Renal pelvis (tissue), 4 donors: ENCODE data around the gene CAMKK1. TPM values are rescaled to one million over a fixed set of nuclear protein-coding genes. Genes with fewer than 3 reads are reported as not detected.

Experiments
- DNase-seq: peaks from one replicate; pipeline ENCODE4 v3.0.0-alpha.2; 2013
- polyA plus RNA-seq, 3 donors: library from polyadenylated mRNA; unstranded; fragments of 120-200 nt; gene quantifications; one replicate each; pipeline ENCODE4 v1.2.1, GENCODE V29; 2013; ENCODE audit not compliant: insufficient read length in 3 of 3

The CAMKK1 gene
- polyA plus RNA-seq, 3 donors, result 4.1 to 4.9 (median 4.8) TPM

DNA sequence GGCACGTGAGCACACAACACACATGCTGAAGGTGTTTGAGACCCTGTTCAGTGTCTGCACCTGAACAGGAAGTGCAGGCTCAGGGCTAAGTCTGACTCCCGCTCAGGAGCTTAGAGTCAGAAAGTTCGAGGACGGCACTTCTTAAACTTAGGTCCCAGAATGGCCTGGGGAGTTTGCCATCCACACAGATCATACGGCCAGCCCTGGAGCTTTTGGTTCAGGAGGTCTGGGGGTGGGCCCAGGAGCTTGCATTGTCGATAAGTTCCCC is 4.0 kb upstream of the CAMKK1 start:
- DNase-seq, result no peak

DNA sequence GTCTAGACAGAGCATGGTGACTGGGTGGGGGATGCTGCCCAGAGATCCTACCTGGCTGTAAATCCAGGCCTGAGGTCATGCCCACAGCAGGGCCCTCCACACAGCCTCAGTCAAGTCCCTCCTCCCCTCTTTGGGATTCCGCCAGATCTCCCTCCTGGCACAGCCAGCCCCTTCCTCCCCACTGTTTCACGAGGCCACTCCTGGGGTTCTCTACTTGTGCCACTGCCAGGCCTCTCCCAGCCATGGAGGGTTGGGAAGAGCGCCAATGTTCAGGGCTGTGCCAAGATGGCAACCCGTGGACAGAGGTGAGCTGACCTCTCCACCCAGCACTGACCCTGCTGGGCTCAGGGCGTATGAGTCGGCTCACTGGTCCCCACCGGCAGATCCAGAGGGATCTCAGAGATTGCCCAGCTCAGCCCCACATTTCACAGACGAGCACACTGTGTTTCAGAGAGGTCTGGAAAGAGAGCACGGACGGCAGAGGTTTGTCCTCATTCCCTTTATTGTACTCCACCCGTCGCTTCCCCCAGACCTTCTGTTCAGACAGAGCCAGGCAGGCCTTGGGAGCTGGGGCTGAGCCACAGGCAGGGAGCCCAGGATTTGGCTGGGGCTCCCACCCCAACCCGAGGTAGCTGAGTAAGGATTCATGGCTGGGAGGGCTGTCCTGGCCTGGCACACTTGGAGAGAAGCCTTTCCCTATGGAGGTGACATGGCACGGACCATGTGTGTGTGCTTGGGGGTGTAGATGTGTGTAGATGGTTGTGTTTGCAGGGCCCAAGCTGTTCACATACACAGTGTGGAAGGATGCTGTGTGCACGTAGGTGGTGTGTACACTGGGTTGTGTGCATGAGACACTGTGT is 3.5 kb upstream of the CAMKK1 start:
- DNase-seq, result no peak

DNA sequence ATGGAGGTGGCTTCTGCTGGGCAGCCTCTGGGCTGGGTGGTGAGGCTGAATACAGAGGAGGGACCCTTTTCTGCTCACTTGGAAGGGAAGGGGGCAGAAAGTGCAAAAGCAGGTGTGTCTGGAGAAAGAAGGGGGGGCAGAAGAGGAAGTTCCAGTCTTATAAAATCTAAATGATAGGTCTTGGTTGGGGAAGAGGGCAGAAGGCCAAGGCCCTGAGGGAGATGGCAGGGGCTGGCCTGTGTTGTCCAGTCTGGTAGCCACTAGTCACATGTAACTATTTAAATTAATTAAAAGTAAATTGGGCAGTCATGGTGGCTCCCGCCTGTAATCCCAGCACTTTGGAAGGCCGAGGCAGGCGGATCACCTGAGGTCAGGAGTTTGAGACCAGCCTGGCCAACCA is 2.5 kb upstream of the CAMKK1 start:
- no peak for DNase-seq

DNA sequence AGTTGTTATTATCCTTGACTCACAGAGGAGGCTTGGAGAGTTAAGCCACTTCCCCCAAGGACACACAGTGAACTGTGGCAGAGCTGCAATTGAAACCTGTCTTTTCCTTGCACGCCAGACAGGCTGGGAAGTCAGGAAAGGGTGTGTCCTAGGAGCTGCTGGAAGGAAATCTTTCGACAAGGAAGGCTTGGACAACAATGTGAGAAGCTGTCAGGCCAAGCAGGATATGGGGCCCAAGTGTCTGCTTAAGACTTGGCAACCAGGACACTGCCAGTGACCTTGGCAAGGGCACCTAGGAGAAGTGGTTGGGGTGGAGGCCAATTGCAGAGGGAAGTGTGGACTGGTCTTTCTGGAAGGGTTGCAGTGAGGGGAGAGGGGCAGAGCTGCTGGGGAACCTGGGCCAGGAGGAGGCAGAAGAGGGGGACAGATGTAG is 2.1 kb upstream of the CAMKK1 start:
- no peak for DNase-seq

DNA sequence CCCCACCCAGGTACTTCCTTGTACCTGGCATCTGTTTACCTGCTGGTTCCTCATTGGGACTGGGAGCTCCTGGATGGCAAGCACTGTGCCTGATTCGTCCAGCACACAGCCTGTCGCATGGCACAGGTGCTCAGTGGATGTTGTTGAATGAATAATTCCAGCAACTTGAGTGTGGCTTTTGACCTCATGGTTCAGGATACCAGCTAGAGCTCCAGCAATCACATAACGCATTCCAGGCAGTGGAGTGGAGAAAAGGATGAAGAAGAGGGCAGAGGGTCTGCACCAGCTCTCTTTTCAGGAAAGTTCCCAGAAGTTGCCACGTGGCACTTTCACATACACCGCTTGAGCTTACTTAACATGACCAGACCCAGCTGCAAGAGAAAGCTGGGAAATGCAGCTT is 1.3 kb upstream of the CAMKK1 start:
- DNase-seq, result no peak

DNA sequence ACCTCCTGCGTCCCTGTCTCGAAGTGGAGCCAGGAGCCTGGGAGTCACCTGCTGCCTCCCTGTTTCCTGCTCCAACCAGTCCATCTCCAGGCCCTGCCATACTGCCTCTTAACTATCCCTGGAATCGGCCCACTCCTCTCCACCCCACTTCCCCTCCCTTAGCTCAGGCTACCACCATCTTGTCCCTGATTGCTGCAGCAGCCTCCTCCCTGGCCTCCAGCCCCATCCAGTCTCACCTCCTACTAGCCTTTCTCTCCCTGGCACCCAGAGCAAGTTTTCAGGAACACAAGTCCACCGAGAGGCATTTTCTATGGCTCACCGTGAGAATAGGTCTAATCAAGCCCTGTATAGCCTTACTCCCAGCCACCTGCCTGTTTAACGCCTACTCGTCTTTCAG is 865 bp upstream of the CAMKK1 start:
- no peak for DNase-seq

DNA sequence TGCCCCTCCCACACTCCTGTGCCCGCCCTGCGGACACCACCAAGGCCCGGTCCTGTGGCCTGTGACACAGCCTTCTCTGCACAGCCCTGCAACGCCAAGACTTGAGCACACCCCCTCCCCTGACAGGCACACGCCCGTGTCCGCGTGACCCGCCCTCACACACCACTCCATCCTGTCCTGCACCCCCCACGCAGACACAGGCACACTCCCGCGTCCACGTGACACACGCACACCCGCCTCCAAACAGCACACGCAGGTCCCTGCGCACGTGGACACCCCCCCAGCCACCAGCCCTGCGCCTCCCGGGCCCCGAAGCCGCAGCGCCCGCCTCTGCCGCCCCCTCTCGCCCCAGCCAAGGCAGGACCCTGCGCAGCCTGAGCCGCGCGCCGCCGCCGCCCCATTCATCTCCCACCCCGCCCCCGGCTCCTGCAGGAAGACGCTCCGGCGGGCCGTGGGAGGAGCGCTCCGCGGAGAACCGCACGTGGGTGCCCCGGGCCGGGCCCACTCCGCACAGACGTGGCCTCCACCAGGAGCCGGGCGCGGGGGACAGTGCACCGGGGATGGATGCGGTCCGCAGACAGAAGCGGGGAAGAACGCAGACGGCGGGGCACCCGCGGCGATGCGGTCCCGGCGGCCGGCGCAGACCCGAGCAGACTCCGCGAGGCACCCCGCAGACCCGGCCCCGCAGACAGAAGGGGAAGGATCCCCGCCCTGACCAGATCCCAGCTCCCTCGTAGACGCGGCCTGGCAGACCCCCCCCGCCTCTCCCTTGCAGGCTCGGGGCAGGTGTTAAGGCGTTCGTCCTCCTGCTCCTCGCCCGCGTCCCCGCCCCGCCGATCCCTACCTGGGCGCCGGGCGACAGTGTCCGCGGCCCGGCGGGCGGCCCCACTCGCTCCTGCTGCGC is 506 bp downstream of the CAMKK1 start:
- DNase-seq, result no peak

DNA sequence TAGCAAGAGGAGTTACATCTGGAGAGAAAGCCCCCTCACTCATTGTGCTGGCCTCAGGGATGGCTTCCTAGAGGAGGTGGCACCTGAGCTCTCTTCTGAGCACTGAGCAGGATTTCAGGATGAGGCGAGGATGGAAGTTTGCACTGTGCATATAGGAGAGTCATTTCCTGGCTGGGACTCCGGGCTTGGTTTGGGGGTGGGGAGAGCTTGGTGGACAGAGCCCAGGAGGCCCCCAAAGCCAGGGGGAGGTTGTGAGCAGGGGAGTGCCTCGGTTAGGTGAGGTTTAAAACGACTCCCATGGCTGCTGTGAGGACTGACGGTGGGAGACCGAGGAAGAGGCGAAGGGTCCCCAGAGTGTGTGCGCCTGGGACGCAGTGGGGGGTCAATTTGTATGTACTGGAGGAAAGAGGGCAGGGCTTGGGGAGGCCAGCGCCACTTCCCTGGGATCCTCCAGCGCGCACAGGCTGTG is 1.2 kb downstream of the CAMKK1 start:
- DNase-seq, result no peak

DNA sequence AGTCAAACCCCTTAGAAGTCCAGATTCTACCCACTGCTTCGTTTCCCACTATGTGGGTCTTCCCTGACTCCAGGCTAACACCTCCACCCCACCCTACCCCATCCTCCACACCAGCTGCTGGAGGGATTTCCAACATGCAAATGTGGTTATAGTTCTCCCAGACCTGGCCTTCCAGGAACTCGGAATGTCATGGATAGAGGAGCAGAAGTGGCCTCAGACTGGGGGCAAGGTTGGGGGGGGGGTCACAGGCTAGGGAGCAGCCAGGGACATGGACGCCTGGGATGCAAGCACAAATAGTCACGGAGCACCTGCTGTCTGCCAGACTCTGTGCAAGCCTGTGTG is 2.0 kb downstream of the CAMKK1 start:
- no peak for DNase-seq

DNA sequence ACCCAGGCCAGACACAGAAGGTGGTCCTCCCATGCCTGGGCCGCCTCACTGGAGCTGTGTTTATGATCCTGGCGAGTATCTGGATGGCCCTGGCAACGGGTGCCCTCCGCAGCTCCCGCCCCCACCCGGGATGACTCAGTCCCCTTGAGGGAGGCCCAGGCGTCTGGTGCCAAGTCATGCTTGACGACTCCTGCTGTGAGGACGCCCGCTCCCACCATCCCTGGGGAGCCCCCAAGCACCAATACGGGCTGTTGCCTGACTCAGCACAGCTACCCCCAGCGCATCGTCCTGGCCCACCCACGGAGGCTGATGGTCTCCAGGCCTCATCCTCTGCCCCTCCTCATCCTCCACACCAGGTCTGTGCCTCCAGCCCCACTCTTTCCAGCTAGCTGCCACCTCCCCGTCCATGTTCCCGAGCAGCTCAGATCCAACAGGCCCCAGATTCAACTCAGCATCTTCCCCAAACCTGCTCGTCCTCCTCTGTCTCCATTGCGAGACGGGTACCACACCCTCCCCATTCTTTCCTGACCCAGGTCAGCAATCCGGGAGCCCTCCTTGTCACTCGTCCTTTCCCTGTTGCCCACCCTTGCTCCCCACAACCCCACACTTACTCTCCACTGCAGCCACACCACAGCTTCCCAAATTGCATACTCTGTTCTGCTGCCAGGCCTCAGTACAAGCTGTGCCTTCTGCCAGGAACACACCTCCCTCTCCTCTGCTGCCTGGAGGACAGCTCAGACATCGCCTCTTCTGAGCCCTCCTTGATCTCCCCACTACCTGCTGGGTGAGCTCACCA is 2.6 kb downstream of the CAMKK1 start:
- DNase-seq, result peak; percentile 50

DNA sequence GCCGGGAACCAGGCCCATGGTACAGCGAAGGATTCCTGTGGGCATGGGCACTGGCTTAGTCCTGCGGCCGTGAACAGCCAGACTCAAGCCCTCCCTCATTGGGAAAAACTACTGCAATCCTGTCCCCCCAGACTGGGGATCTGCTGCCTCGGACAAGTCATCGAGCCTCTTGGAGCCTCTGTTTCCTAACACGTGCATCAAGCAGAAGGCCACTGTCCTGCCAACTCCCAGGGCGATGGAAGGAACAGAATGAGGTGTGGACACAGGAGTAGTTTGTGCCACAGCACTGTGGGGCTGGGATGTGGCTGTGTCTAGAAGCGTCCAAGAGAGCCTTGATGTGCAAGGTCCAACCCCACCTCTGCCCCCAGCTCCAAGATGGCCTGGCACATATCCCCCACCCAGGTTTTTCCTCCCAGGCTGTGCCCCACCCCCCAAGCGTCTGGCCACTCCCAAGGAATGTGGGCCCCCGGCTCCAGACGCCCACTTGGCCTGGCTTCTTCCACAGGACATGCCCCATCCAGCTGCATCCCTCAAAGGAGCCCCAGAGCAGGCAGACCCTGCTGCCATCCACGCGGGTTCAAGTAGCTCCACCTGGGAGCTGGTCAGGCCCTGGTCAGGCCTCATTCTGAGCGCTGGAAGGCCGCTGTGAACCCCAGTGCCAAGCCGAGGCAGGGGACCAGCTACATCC is 3.4 kb downstream of the CAMKK1 start:
- no peak for DNase-seq

DNA sequence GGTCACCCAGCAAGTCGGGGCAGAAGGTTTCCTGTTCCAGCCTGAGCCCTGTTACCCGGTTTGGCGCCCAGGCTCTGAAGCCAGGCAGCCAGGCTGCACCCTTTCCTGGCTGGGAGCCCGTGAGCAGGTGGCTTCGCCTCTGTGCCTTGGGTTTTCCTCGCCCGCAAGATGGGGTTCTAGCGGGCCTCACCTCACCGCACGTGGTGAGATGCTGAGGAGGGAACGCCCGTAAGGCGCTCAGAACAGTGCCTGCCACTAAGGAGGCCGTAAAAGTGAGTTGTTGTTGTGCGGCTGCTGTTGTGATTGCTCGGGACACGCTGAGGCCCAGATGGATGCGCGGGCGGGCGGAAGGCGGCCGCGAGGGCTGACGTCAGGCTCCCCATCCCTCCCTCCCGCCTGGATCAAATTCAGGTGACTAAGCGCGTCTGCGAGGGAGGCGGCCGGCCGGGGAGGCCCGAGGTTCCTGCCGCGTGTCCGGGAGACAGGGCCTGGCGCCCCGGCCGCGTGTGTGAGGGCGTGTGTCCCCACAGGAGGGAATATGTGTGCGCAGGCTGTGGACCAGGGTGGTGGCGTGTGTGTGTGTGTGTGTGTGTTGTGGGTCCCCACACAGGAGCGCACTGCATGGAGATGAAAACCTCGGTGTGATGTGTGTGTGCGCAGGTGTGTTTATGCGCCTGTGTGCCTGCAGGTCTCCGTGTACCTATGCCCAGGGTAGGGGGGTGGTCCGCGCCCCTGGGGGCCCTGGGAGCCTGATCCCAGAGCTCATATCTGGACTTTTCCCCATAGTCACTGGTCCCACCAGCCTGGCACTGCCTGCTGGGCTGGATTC is 4.3 kb downstream of the CAMKK1 start:
- peak; percentile 89 for DNase-seq

DNA sequence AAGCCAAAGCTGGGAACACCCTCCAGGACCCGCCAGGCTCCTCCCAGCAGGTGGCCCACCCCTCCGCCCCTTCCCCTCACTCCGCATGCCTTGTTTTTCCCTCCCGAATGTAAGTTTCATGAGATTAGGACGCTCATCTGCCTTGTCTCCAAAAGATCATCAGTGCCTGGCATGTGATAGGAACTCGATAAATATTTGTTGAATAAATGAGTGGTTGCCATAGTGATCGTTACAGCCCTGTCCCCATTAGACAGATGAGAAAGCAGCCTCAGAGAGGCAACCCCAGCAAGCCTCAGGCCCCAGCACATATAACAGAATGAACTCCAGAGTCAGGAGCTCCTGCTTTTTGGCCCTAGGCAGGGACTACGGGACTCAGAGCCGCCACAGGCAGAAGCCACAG is 5.0 kb downstream of the CAMKK1 start:
- no peak for DNase-seq

DNA sequence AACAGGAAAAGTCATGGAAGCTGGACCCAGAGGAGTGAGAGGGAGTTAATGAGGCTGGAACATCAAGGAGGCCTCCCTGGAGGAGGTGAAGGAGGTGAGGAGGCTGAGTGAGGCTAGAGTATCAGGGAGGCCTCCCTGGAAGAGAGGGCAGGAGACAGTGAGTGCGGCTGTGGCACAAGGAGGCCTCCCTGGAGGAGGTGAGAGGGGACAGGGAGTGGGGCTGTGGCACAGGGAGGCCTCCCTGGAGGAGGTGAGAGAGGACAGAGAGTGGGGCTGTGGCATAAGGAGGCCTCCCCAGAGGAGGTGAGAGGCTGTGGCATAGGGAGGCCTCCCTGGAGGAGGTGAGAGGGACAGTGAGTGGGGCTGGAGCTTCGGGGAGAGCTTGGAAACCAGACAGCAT is 5.5 kb downstream of the CAMKK1 start:
- no peak for DNase-seq

DNA sequence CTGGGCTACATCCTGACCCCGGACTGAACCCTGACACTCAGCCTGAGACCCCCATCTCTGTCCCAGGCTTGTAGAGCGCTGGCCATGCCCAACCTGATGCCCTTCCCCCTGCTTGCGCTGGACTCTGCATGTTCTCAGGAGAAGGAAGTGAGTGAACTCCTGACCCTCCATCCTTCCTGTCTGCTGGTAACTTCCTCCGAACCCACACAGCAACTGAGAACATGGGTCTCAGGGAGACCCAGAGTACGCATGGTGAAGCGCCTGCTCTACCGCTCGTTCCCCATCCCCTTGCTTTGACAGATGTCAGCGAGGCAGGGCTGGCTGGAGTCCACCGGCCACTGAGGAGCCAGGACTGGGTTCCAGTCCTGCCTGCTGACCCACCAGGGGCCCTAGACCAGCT is 6.1 kb downstream of the CAMKK1 start:
- DNase-seq, result no peak

DNA sequence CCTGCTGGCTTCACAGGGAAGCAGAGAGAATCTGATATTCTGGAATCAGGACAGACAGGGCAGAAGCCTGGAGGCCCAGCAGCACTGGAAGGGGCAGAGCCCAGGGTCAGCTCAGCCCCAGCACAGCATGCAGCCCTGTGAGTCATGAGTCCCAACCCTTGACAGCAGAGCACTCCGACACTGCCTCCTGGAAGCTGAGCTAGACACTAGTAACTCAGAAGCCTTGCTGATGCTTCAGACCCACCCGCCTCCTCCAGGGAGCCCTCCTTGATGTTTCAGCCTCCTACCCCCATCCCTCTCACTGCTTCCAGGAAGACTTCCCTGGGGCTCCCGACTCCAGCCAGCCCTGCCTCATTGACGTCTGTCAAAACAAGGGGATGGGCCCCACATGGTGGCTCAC is 6.9 kb downstream of the CAMKK1 start:
- no peak for DNase-seq

DNA sequence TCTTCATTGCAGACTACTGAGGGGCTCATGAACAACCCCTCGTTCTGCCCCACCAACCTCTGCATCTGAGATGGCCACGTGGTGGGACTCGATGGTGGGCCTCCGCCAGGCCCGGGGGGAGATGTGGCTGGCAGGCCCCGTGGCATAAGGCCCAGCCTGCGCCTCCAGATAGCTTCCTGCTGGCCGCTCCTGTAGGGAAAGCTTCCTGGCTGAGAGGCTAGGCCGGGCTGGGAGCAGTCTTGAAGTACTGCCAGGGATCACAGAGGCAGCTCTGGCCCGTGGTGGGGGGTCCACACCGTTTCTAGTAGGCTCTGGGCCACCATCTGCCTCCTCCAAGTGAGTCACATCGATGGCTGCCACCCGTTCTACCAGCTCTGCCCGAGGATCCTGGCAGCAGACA is 7.6 kb downstream of the CAMKK1 start:
- DNase-seq, result no peak

DNA sequence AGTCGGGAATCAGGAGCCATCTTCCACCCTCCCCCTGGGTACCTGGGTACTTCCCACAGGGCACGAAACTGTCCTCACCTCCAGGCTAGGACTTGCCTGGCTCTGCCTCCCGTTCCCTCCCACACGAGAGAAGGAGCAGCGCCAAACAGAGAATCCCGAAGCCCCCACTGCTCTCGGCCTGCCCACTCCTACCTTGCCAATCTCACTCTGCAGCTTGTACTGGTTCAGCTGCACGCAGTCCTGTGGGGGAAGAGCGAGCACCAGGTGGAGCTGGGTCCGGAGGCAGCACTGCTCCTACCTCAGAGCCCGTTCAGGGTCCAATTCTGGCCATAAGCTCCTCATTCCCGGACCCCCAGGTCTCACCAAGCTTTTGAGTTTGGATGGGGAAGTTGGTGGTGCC is 8.7 kb downstream of the CAMKK1 start:
- DNase-seq, result no peak

DNA sequence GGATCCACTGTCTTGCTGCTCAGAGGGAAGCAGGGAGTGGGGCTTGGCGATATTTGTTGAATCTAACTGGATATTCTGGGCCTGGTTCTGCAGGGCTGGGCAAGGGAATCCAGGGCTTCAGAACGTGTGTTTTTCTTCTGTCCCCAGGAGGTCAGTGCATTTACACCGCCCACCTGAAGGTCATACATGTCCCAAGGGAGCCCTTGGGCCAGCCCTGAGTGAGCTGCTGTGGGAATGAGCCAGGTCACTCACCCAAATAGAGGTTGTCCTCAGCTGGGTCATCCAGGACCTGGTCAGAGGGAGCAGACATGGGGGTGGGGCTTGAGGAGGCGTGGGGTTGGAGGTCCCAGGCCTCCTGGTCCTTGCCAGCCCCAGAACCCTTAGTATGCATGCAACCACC is 10.6 kb downstream of the CAMKK1 start:
- no peak for DNase-seq

DNA sequence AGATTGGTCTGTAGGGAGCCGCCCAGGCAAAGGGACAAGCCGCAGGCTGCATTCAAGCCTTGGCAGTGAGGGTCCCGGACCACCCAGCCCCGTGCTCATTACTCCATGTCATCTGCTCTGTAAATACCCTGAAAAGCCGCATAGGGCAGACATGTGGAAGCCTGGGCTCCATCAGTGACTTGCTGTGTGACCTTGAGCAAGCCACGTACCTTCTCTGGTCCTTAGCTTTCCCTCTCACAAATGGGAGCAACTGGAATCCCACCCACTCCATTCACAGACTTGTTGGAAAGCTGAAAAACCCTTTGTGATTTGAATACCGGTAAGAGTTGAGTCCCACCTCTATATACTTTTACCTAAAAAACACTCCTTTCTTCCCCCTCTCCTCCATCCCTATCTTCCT is 11.9 kb downstream of the CAMKK1 start:
- no peak for DNase-seq
